Parathyroid adenoma (tissue), 2 donors: ENCODE results near the gene SUMO4.

ENCODE experiments used
- H2AFZ ChIP-seq: fragments of 300-600 bp; sonication (generic); one replicate; pipeline ENCODE4 v1.7.0; 2017; ENCODE audit warnings: antibody characterized with exemption, mild to moderate bottlenecking
- H3K27ac ChIP-seq: fragments of 300-600 bp; sonication (generic); one replicate; pipeline ENCODE4 v1.7.0; 2017
- H3K27me3 ChIP-seq: fragments of 300-600 bp; sonication (generic); one replicate; pipeline ENCODE4 v1.7.0; 2017; ENCODE audit warnings: low read length; ENCODE audit not compliant: control insufficient read depth, insufficient read depth
- H3K36me3 ChIP-seq: fragments of 300-600 bp; sonication (generic); one replicate; pipeline ENCODE4 v1.7.0; 2017; ENCODE audit warnings: low read length; ENCODE audit not compliant: control insufficient read depth, insufficient read depth
- H3K4me1 ChIP-seq: fragments of 300-600 bp; sonication (generic); one replicate; pipeline ENCODE4 v1.7.0; 2017; ENCODE audit warnings: control low read depth
- H3K4me2 ChIP-seq: fragments of 300-600 bp; sonication (generic); one replicate; pipeline ENCODE4 v1.7.0; 2017; ENCODE audit warnings: low read length
- H3K4me3 ChIP-seq: fragments of 300-600 bp; sonication (generic); one replicate; pipeline ENCODE4 v1.7.0; 2017; ENCODE audit warnings: low read depth, low read length
- H3K79me2 ChIP-seq: fragments of 300-600 bp; sonication (generic); one replicate; pipeline ENCODE4 v1.7.0; 2017; ENCODE audit warnings: control low read depth
- H3K9ac ChIP-seq: fragments of 300-600 bp; sonication (generic); one replicate; pipeline ENCODE4 v1.7.0; 2017; ENCODE audit warnings: mild to moderate bottlenecking
- H3K9me3 ChIP-seq: fragments of 300-600 bp; sonication (generic); one replicate; pipeline ENCODE4 v1.7.0; 2017; ENCODE audit warnings: low read length; ENCODE audit not compliant: control insufficient read depth
- TF ChIP-seq, protein P1 (sequence below): fragments of 300-600 bp; sonication (generic); IDR thresholded peaks from one replicate; pipeline ENCODE4 v1.7.0; 2017; ENCODE audit warnings: antibody characterized with exemption, mild to moderate bottlenecking
- donor health status: primary hyperparathyroidism.

SUMO4 gene

GRCh38 chr6:149373511-149373910, 26.6 kb upstream of the SUMO4 start:
- H3K4me2 ChIP-seq, result peak overlapping the region; percentile 1
- H3K27ac ChIP-seq, result no peak overlapping the region
- H3K9me3 ChIP-seq, result no peaks in the 10 kb centered on the region
- H3K4me3 ChIP-seq, result no peak overlapping the region
- no peaks in the 10 kb centered on the region for H3K27me3 ChIP-seq
- no peak overlapping the region for H3K9ac ChIP-seq
- peaks cover 8% of the 10 kb centered on the region for H3K4me1 ChIP-seq
- TF ChIP-seq, protein P1, sequence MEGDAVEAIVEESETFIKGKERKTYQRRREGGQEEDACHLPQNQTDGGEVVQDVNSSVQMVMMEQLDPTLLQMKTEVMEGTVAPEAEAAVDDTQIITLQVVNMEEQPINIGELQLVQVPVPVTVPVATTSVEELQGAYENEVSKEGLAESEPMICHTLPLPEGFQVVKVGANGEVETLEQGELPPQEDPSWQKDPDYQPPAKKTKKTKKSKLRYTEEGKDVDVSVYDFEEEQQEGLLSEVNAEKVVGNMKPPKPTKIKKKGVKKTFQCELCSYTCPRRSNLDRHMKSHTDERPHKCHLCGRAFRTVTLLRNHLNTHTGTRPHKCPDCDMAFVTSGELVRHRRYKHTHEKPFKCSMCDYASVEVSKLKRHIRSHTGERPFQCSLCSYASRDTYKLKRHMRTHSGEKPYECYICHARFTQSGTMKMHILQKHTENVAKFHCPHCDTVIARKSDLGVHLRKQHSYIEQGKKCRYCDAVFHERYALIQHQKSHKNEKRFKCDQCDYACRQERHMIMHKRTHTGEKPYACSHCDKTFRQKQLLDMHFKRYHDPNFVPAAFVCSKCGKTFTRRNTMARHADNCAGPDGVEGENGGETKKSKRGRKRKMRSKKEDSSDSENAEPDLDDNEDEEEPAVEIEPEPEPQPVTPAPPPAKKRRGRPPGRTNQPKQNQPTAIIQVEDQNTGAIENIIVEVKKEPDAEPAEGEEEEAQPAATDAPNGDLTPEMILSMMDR, result no peak
- H3K79me2 ChIP-seq, result peaks cover 3% of the 10 kb centered on the region
- H2AFZ ChIP-seq, result no peak overlapping the region
- H3K36me3 ChIP-seq, result no peaks in the 10 kb centered on the region

DNA sequence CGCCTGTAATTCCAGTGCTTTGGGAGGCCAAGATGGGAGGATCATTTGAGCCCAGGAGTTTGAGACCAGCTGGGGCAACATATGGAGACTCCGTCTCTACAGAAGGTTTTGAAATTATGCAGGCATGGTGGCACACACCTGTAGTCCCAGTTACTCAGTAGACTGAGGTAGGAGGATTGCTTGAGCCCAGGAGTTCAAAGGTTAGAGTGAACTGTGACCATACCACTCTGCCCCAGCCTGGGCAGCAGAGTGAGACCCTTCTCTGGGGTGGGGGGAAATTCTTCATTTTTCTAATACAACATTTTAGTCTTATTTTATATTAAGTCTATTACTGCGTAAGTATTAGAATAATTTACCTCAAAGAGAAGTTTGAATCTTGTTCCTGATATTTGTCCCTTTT, 20.1 kb upstream of the SUMO4 start:
- Histone ChIP-seq H3K36me3 (no peaks in the 10 kb centered on the region), H3K9me3 (no peaks in the 10 kb centered on the region), H3K27ac (no peak overlapping the region)

GRCh38 chr6:149380523-149380922, 19.5 kb upstream of the SUMO4 start:
- no peaks in the 10 kb centered on the region for H3K36me3 ChIP-seq
- peaks cover 8% of the 10 kb centered on the region for H3K79me2 ChIP-seq
- H3K9ac ChIP-seq, result no peak overlapping the region
- no peak overlapping the region for H3K27ac ChIP-seq
- TF ChIP-seq, protein P1, result no peak
- no peak overlapping the region for H3K4me3 ChIP-seq
- no peak overlapping the region for H2AFZ ChIP-seq
- H3K9me3 ChIP-seq, result no peaks in the 10 kb centered on the region
- no peak overlapping the region for H3K4me2 ChIP-seq
- peaks cover 6% of the 10 kb centered on the region for H3K4me1 ChIP-seq
- no peaks in the 10 kb centered on the region for H3K27me3 ChIP-seq

More for the DNA sequence above, 20.1 kb upstream of the SUMO4 start:
- H3K4me2 ChIP-seq, result no peak overlapping the region
- no peaks in the 10 kb centered on the region for H3K27me3 ChIP-seq
- H3K79me2 ChIP-seq, result peaks cover 8% of the 10 kb centered on the region
- no peak overlapping the region for H2AFZ ChIP-seq
- no peak overlapping the region for H3K9ac ChIP-seq
- TF ChIP-seq, protein P1, result no peak
- H3K4me1 ChIP-seq, result peaks cover 6% of the 10 kb centered on the region
- no peak overlapping the region for H3K4me3 ChIP-seq

GRCh38 chr6:149383371-149383770, 16.7 kb upstream of the SUMO4 start:
- Histone ChIP-seq H3K36me3 (no peaks in the 10 kb centered on the region), H3K9ac (no peak overlapping the region), H3K4me3 (no peak overlapping the region), H3K9me3 (no peaks in the 10 kb centered on the region), H3K27ac (no peak overlapping the region), H3K79me2 (peaks cover 14% of the 10 kb centered on the region), H3K4me1 (peaks cover 6% of the 10 kb centered on the region), H2AFZ (no peak overlapping the region), H3K27me3 (no peaks in the 10 kb centered on the region), H3K4me2 (no peak overlapping the region)
- TF ChIP-seq, protein P1, result no peak

DNA sequence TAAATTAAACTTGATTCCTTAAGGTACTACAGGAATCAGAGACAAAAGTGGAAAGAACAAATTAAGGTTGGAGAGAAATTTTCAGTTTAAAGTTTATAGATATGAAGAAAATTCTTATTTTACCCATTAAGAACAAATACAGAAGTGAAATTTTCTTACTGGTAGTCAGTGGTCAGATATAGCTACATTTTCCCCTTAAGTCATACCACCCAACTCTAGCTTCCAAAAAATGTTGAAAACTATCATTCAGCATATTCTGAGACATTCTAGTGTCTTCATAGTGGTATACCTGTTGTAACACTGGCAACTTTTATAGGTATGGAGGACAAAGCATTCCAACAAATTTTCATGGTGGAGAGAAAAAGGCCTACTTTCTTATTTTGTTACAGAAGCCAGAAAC, 15.6 kb upstream of the SUMO4 start:
- H2AFZ ChIP-seq, result no peak overlapping the region
- peaks cover 6% of the 10 kb centered on the region for H3K4me1 ChIP-seq
- H3K9me3 ChIP-seq, result no peaks in the 10 kb centered on the region
- no peaks in the 10 kb centered on the region for H3K27me3 ChIP-seq
- TF ChIP-seq, protein P1, result no peak
- no peaks in the 10 kb centered on the region for H3K36me3 ChIP-seq
- no peak overlapping the region for H3K27ac ChIP-seq
- no peak overlapping the region for H3K4me2 ChIP-seq
- no peak overlapping the region for H3K4me3 ChIP-seq
- H3K9ac ChIP-seq, result no peak overlapping the region
- H3K79me2 ChIP-seq, result peaks cover 9% of the 10 kb centered on the region
